ENCODE measurements around the gene TMEM192.

DNA sequence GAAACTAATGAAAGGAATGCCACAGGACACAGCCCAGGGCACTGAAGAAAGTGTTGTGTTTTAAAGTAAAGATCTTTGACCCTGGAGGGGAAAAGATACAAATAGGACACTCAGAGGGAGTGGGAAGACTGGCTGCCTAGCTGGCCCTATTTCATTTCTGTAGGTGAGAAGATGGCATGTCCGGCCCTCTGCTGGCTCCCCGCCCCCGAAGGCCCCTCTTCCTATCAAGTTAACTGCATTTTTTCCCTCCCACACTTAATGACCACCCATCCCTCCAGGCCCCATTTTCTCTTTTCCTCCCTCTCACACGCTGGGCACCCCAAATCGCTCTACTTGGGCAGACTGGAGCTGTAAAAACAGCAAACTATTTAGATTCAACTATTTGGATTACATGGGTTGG is 64.5 kb downstream of the TMEM192 start:
- TF ChIP-seq, protein P1, sequence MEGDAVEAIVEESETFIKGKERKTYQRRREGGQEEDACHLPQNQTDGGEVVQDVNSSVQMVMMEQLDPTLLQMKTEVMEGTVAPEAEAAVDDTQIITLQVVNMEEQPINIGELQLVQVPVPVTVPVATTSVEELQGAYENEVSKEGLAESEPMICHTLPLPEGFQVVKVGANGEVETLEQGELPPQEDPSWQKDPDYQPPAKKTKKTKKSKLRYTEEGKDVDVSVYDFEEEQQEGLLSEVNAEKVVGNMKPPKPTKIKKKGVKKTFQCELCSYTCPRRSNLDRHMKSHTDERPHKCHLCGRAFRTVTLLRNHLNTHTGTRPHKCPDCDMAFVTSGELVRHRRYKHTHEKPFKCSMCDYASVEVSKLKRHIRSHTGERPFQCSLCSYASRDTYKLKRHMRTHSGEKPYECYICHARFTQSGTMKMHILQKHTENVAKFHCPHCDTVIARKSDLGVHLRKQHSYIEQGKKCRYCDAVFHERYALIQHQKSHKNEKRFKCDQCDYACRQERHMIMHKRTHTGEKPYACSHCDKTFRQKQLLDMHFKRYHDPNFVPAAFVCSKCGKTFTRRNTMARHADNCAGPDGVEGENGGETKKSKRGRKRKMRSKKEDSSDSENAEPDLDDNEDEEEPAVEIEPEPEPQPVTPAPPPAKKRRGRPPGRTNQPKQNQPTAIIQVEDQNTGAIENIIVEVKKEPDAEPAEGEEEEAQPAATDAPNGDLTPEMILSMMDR (IDR thresholded peaks at IDR 0.05; ENCODE audit: low read depth, low read length, poor library complexity, severe bottlenecking), result no peak
- no peak for TF ChIP-seq EZH2phosphoT487 (IDR thresholded peaks at IDR 0.05; ENCODE audit: borderline replicate concordance, low read length)
